ENCODE results near the gene XIRP1.

Gene XIRP1

GRCh38 chr3:39168156-39168780, 24.1 kb downstream of the XIRP1 start:
- in situ Hi-C loops (cut with MboI; ENCODE audit: low sequenced_read_pairs) = no loop called here

- in situ Hi-C loops (cut with MboI; ENCODE audit: low sequenced_read_pairs) = no loop called here
Observed at GRCh38 chr3:39166932-39167532, 25.4 kb downstream of the XIRP1 start.

GRCh38 chr3:39166134-39166710, 26.2 kb downstream of the XIRP1 start:
- in situ Hi-C loops (cut with MboI; ENCODE audit: low sequenced_read_pairs) = no loop called here

GRCh38 chr3:39165518-39165917, 26.9 kb downstream of the XIRP1 start:
- in situ Hi-C loops (cut with MboI; ENCODE audit: low sequenced_read_pairs) = no loop called here

GRCh38 chr3:39164414-39164813, 28.0 kb downstream of the XIRP1 start:
- in situ Hi-C loops (cut with MboI; ENCODE audit: low sequenced_read_pairs) = no loop called here

- in situ Hi-C loops (cut with MboI; ENCODE audit: low sequenced_read_pairs) = no loop called here
Observed at GRCh38 chr3:39158148-39158715, 34.2 kb downstream of the XIRP1 start.

GRCh38 chr3:39157359-39157758, 35.0 kb downstream of the XIRP1 start:
- in situ Hi-C loops (cut with MboI; ENCODE audit: low sequenced_read_pairs) = no loop called here

GRCh38 chr3:39156421-39156820, 36.0 kb downstream of the XIRP1 start:
- in situ Hi-C loops (cut with MboI; ENCODE audit: low sequenced_read_pairs) = no loop called here

- in situ Hi-C loops (cut with MboI; ENCODE audit: low sequenced_read_pairs) = no loop called here
Observed at GRCh38 chr3:39154280-39155021, 37.9 kb downstream of the XIRP1 start.

- in situ Hi-C loops (cut with MboI; ENCODE audit: low sequenced_read_pairs) = no loop called here
Observed at GRCh38 chr3:39153977-39154279, 38.5 kb downstream of the XIRP1 start.

GRCh38 chr3:39150803-39151631, 41.4 kb downstream of the XIRP1 start:
- in situ Hi-C loops (cut with MboI; ENCODE audit: low sequenced_read_pairs) = no loop called here

GRCh38 chr3:39150148-39150802, 42.1 kb downstream of the XIRP1 start:
- in situ Hi-C loops (cut with MboI; ENCODE audit: low sequenced_read_pairs) = no loop called here

- in situ Hi-C loops (cut with MboI; ENCODE audit: low sequenced_read_pairs) = no loop called here
Observed at GRCh38 chr3:39149498-39150147, 42.8 kb downstream of the XIRP1 start.

- in situ Hi-C loops (cut with MboI; ENCODE audit: low sequenced_read_pairs) = no loop called here
Observed at GRCh38 chr3:39149059-39149455, 43.3 kb downstream of the XIRP1 start.

- in situ Hi-C loops (cut with MboI; ENCODE audit: low sequenced_read_pairs) = no loop called here
Observed at GRCh38 chr3:39148435-39149058, 43.8 kb downstream of the XIRP1 start.

- in situ Hi-C loops (cut with MboI; ENCODE audit: low sequenced_read_pairs) = no loop called here
Observed at GRCh38 chr3:39147711-39148434, 44.5 kb downstream of the XIRP1 start.

GRCh38 chr3:39146611-39147591, 45.5 kb downstream of the XIRP1 start:
- in situ Hi-C loops (cut with MboI; ENCODE audit: low sequenced_read_pairs) = no loop called here

Measured in HL-60/S4 (cell line).